Testis (tissue), 3 donors: Measurements from ENCODE around the gene INO80. TPM values are rescaled to one million over a fixed set of nuclear protein-coding genes. Genes with fewer than 3 reads are reported as not detected.
"Not testable (repeated sequence)": the region's sequence is repeated elsewhere in the genome, so short reads cannot be mapped to it uniquely, and the experiment has no call there.

ENCODE experiments used
- DNase-seq: peaks from one replicate; pipeline ENCODE4 v3.0.0-alpha.2; 2019
- H3K27ac ChIP-seq, 2 donors: fragments of 200-600 bp; sonication (generic); one replicate each; pipeline ENCODE4 v1.5.1; 2019
- H3K27me3 ChIP-seq: fragments of 200-600 bp; sonication (generic); one replicate; pipeline ENCODE4 v1.5.1; 2019
- H3K36me3 ChIP-seq: fragments of 200-600 bp; sonication (generic); one replicate; pipeline ENCODE4 v1.5.1; 2017; ENCODE audit warnings: low read depth; ENCODE audit errors: missing control alignments
- H3K4me1 ChIP-seq: fragments of 200-600 bp; sonication (generic); one replicate; pipeline ENCODE4 v1.5.1; 2019
- H3K4me3 ChIP-seq, 2 donors: fragments of 200-600 bp; sonication (generic); one replicate each; pipeline ENCODE4 v1.5.1; 2017 to 2019
- H3K9me3 ChIP-seq: fragments of 200-600 bp; sonication (generic); one replicate; pipeline ENCODE4 v1.5.1; 2017
- POLR2A ChIP-seq: fragments of 450-650 bp; IDR thresholded peaks from one replicate; pipeline ENCODE4 v1.6.1; 2017; ENCODE audit warnings: antibody characterized with exemption, mild to moderate bottlenecking, moderate library complexity
- WGBS, 2 donors: methylation state at CpG; one replicate each; pipeline ENCODE4 v1.1.5; 2018; 5-methylcytosine and 5-hydroxymethylcytosine counted together
- intact Hi-C: fragments of 100-400 bp; cut with DNase I; formaldehyde crosslinking; loops from one replicate; pipeline ENCODE4 v1.15.1; 2023; ENCODE audit warnings: low total_unique reads
- polyA plus RNA-seq: library from polyadenylated mRNA; stranded (reverse); fragments of 350-450 nt; fragmentation: Illumina TruSeq; extraction: RNeasy Lipid Tissue Mini Kit (QIAGEN cat#74804); gene quantifications from one replicate; pipeline ENCODE4 v1.2.3, GENCODE V29; 2014; ENCODE audit warnings: low read depth, low replicate concordance; ENCODE audit not compliant: insufficient read depth
- total RNA-seq, 2 donors: library from RNA; depleted of rRNA; stranded (reverse); fragments of >200 nt; gene quantifications; one replicate each; pipeline ENCODE4 v1.2.3, GENCODE V29; 2016
- TF ChIP-seq, protein P1 (sequence below), 3 experiments: fragments of 450-650 bp in 2 of 3; fragments of 200-600 bp in 1 of 3; sonication (generic) in 1 of 3; IDR thresholded peaks; one replicate each; pipeline ENCODE4 v1.5.1; 2016 to 2019; ENCODE audit warnings: antibody characterized with exemption in 3 of 3, mild to moderate bottlenecking in 2 of 3, moderate library complexity in 1 of 3

INO80 gene
- total and polyA plus RNA-seq, 3 donors from 2014 or later: 21.2 to 44.2 (median 43.5) TPM

DNA sequence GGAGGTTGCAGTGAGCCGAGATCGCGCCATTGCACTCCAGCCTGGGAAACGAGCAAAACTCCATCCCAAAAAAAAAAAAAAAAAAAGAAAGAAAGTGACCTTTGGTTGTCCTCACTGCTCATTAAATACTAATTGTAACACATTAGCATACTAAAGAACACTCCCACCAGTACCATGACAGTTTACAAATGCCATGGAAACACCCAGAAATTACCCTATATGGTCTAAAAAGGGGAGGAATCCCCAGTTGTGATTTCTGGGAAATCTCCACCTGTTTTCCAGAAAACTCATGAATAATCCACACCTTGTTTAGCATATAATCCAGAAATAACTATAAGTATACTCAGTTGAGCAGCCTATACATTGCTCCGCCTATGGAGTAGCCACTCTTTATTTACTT lies 23.5 kb upstream of the INO80 start:
- 70 to 92% methylated on average over 5 of the region's 5 CpGs for WGBS, 2 donors
- TF ChIP-seq, protein P1, sequence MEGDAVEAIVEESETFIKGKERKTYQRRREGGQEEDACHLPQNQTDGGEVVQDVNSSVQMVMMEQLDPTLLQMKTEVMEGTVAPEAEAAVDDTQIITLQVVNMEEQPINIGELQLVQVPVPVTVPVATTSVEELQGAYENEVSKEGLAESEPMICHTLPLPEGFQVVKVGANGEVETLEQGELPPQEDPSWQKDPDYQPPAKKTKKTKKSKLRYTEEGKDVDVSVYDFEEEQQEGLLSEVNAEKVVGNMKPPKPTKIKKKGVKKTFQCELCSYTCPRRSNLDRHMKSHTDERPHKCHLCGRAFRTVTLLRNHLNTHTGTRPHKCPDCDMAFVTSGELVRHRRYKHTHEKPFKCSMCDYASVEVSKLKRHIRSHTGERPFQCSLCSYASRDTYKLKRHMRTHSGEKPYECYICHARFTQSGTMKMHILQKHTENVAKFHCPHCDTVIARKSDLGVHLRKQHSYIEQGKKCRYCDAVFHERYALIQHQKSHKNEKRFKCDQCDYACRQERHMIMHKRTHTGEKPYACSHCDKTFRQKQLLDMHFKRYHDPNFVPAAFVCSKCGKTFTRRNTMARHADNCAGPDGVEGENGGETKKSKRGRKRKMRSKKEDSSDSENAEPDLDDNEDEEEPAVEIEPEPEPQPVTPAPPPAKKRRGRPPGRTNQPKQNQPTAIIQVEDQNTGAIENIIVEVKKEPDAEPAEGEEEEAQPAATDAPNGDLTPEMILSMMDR (IDR thresholded peaks at IDR 0.05): no peak
- no peak for TF ChIP-seq POLR2A
- Histone ChIP-seq H3K4me3 (no peak overlapping the region), H3K27ac (no peak overlapping the region), H3K9me3 (no peaks in the 10 kb centered on the region), H3K36me3 (no peaks in the 10 kb centered on the region), H3K27me3 (no peaks in the 10 kb centered on the region), H3K4me1 (no peaks in the 10 kb centered on the region)
- DNase-seq: no peak
- intact Hi-C loops: no loop called here

DNA sequence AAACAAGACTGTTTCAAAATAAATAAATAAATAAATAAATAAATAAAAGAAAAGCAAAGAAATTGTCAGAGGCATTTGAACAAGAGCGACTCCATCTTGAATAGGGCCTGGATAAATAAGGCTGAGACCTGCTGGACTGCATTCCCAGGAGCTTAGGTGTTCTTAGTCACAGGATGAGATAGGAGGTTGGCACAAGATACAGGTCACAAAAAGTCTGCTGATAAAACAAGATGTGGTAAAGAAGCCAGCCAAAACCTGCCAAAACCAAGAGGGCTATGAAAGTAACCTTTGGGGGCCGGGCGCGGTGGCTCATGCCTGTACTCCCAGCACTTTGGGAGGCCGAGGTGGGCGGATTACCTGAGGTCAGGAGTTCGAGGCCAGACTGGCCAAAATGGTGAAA lies 23.0 kb upstream of the INO80 start:
- H3K27ac ChIP-seq, H3K9me3 ChIP-seq, intact Hi-C loops, DNase-seq, H3K4me1 ChIP-seq, H3K4me3 ChIP-seq, H3K36me3 ChIP-seq, H3K27me3 ChIP-seq: not testable (repeated sequence)
- WGBS, 2 donors: 97 to 98% methylated on average over 7 of the region's 7 CpGs

DNA sequence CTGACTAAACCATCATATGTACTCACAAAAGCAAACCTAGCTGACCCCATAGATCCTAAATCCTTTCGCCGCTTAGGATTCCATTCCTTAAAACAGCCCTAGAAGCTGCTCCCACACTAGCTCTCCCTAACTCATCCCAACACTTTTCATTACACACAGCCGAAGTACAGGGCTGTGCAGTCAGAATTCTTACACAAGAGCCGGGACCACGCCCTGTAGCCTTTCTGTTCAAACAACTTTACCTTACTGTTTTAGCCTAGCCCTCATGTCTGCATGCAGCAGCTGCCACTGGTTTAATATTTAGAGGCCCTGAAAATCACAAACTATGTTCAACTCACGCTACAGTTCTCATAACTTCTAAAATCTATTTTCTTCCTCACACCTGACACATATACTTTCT lies 19.5 kb upstream of the INO80 start:
- H3K9me3 ChIP-seq, H3K27ac ChIP-seq, H3K36me3 ChIP-seq, H3K4me1 ChIP-seq, H3K4me3 ChIP-seq, intact Hi-C loops, H3K27me3 ChIP-seq, DNase-seq: not testable (repeated sequence)
- WGBS, 2 donors: 90 to 94% methylated on average over 6 of the region's 6 CpGs

DNA sequence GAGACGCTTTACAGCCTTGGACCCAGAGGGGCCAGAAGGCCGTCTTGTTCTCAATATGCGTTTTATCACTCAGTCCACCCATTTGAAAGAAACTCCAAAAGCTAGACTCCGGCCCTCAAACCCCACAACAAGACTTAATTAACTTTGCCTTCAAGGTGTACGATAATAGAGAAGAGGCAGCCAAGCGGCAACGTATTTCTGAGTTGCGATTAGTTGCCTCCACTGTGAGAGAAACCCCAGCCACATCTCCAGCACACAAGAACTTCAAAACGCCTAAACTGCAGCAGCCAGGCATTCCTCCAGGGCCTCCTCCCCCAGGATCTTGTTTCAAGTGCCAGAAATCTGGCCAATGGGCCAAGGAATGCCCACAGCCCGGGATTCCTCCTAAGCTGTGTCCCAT lies 17.4 kb upstream of the INO80 start:
- no peaks in the 10 kb centered on the region for H3K9me3 ChIP-seq
- no peaks in the 10 kb centered on the region for H3K4me1 ChIP-seq
- H3K27ac ChIP-seq: no peak overlapping the region
- TF ChIP-seq POLR2A: no peak
- H3K36me3 ChIP-seq: no peaks in the 10 kb centered on the region
- no peak overlapping the region for H3K4me3 ChIP-seq
- DNase-seq: no peak
- no peaks in the 10 kb centered on the region for H3K27me3 ChIP-seq
- intact Hi-C loops: no loop called here
- WGBS, 2 donors: 73 to 87% methylated on average over 9 to 10 of the region's 10 CpGs

DNA sequence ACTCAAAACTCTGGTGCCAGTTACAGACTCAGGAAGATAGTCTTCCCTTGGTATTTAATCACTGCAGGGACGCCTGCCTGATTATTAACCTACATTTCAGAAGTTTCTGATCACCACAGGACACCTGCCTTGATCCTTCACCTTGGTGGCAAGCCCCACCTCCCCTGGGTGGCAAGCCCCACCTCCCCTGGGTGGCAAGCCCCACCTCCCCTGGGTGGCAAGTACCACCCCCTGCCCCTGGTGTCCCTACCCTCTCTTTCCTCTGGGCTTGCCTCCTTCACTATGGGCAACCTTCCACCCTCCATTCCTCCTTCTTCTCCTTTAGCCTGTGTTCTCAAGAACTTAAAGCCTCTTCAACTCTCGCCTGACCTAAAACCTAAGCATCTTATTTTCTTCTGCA lies 16.0 kb upstream of the INO80 start:
- H3K27ac ChIP-seq, H3K4me3 ChIP-seq, DNase-seq, H3K4me1 ChIP-seq, H3K27me3 ChIP-seq, intact Hi-C loops, H3K9me3 ChIP-seq, H3K36me3 ChIP-seq: not testable (repeated sequence)
- WGBS, 2 donors: 84 to 97% methylated on average over 2 of the region's 2 CpGs

DNA sequence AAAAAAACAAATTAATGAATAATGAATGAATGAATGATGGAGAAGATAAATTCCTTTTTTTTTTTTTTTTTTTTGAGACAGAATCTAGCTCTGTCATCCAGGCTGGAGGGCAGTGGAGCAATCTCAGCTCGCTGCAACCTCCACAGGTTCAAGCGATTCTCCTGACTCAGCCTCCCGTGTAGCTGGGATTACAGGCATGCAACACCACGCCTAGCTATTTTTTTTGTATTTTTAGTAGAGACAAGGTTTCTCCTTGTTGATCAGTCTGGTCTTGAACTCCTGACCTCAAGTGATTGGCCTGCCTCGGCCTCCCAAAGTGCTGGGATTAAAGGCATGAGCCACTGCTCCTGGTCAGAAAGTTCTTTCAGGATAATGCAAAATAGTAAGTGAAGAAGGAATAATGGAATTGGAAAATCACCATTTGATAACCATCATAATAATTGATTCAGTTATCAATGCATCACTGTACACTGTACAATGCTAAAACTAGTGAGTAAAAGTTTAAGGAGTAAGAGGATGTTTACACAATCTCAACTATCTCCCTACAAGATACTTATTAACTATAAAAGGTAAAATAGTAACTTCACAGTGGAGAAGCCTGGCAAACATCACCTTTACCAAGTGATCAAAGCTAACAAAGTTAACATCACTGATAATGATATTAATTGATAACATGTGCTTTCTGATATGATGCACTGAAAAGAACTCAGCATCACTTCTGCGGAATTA lies 12.3 kb upstream of the INO80 start:
- intact Hi-C loops: no loop called here
- H3K27me3 ChIP-seq: no peaks in the 10 kb centered on the region
- no peak overlapping the region for H3K4me3 ChIP-seq
- WGBS, 2 donors: 87 to 90% methylated on average over 6 of the region's 6 CpGs
- no peaks in the 10 kb centered on the region for H3K36me3 ChIP-seq
- no peak overlapping the region for H3K27ac ChIP-seq
- no peaks in the 10 kb centered on the region for H3K4me1 ChIP-seq
- no peaks in the 10 kb centered on the region for H3K9me3 ChIP-seq
- DNase-seq: no peak
- TF ChIP-seq, protein P1 (IDR thresholded peaks at IDR 0.05): no peak
